HEK293 (cell line): ENCODE data around the gene CUEDC1.

Experiments
- KLF7 ChIP-seq: fragments of 450-650 bp; formaldehyde crosslinking; IDR thresholded peaks from 2 replicates; pipeline ENCODE4 v1.5.1; 2016; ENCODE audit warnings: missing biosample characterization, missing genetic modification characterization, borderline replicate concordance
- YY1 ChIP-seq: fragments of 450-650 bp; formaldehyde crosslinking; IDR thresholded peaks from 2 replicates; pipeline ENCODE4 v1.5.1; 2018; ENCODE audit warnings: missing biosample characterization, missing genetic modification characterization
- ZBTB1 ChIP-seq: fragments of 450-650 bp; formaldehyde crosslinking; IDR thresholded peaks from 2 replicates; pipeline ENCODE4 v1.5.1; 2016; ENCODE audit warnings: missing biosample characterization, missing genetic modification characterization
- TF ChIP-seq, protein P1 (sequence below): fragments of 450-650 bp; formaldehyde crosslinking; IDR thresholded peaks from 2 replicates; pipeline ENCODE4 v1.5.1; 2016; ENCODE audit warnings: missing biosample characterization, missing genetic modification characterization
- TF ChIP-seq, protein P2 (sequence below): fragments of 450-650 bp; formaldehyde crosslinking; IDR thresholded peaks from 2 replicates; pipeline ENCODE4 v1.5.1; 2016; ENCODE audit warnings: missing biosample characterization, missing genetic modification characterization

DNA sequence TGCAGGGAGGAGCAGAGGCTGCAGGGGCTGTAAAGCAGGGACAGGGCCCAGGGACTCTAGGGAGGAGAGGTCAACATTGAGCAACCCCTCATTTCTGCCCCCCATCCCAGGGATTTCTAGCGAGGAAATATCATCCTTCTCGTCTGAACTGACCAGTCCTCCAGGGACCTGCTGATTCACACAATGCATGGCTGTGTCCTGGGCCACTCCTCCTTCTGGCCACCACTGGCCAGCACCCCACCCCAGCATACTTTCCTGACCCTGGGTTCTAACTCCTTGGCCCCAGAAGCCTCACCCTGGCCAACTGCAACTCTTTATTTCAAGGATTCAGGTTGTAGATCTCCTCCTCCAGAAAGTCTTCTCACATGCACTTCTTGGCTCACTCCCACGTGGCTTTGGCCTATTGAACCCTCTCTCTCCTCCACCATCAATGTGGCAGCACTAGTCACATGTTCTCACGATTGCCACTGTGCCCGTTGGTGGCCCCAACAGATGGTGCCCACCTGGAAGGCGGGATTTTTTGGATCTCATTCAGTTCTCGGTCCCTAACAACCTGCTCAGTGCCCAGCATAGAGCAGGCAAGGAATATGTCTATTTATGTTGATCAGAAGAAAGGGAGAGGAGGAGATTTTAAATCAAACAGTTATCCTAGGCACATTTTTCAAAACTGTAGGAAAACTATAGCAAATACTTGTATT is 41.5 kb downstream of the CUEDC1 start:
- TF ChIP-seq ZBTB1 (no peak), YY1 (tag by site-specific recombination) (no peak), KLF7 (tag by site-specific recombination) (no peak)
- TF ChIP-seq, protein P1, sequence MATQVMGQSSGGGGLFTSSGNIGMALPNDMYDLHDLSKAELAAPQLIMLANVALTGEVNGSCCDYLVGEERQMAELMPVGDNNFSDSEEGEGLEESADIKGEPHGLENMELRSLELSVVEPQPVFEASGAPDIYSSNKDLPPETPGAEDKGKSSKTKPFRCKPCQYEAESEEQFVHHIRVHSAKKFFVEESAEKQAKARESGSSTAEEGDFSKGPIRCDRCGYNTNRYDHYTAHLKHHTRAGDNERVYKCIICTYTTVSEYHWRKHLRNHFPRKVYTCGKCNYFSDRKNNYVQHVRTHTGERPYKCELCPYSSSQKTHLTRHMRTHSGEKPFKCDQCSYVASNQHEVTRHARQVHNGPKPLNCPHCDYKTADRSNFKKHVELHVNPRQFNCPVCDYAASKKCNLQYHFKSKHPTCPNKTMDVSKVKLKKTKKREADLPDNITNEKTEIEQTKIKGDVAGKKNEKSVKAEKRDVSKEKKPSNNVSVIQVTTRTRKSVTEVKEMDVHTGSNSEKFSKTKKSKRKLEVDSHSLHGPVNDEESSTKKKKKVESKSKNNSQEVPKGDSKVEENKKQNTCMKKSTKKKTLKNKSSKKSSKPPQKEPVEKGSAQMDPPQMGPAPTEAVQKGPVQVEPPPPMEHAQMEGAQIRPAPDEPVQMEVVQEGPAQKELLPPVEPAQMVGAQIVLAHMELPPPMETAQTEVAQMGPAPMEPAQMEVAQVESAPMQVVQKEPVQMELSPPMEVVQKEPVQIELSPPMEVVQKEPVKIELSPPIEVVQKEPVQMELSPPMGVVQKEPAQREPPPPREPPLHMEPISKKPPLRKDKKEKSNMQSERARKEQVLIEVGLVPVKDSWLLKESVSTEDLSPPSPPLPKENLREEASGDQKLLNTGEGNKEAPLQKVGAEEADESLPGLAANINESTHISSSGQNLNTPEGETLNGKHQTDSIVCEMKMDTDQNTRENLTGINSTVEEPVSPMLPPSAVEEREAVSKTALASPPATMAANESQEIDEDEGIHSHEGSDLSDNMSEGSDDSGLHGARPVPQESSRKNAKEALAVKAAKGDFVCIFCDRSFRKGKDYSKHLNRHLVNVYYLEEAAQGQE (tag by site-specific recombination): no peak
- TF ChIP-seq, protein P2, sequence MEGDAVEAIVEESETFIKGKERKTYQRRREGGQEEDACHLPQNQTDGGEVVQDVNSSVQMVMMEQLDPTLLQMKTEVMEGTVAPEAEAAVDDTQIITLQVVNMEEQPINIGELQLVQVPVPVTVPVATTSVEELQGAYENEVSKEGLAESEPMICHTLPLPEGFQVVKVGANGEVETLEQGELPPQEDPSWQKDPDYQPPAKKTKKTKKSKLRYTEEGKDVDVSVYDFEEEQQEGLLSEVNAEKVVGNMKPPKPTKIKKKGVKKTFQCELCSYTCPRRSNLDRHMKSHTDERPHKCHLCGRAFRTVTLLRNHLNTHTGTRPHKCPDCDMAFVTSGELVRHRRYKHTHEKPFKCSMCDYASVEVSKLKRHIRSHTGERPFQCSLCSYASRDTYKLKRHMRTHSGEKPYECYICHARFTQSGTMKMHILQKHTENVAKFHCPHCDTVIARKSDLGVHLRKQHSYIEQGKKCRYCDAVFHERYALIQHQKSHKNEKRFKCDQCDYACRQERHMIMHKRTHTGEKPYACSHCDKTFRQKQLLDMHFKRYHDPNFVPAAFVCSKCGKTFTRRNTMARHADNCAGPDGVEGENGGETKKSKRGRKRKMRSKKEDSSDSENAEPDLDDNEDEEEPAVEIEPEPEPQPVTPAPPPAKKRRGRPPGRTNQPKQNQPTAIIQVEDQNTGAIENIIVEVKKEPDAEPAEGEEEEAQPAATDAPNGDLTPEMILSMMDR: no peak
